GM23248 (cell line): Measurements from ENCODE around the gene CRAT.

Experiments used
- EZH2 ChIP-seq: fragments of 200-600 bp; sonication (generic); IDR thresholded peaks from 2 replicates; pipeline ENCODE4 v1.6.1; 2018; ENCODE audit warnings: antibody characterized with exemption, mild to moderate bottlenecking; ENCODE audit not compliant: insufficient read depth, poor library complexity, severe bottlenecking
- EZH2phosphoT487 ChIP-seq: fragments of 200-600 bp; sonication (generic); IDR thresholded peaks from 2 replicates; pipeline ENCODE4 v1.6.1; 2018; ENCODE audit warnings: antibody characterized with exemption, moderate library complexity, mild to moderate bottlenecking, low read depth; ENCODE audit not compliant: insufficient read depth

GRCh38 chr9:129131300-129132145 lies 20.9 kb upstream of the CRAT start:
- TF ChIP-seq EZH2 (no peak), EZH2phosphoT487 (no peak)
